Measurements from ENCODE around the gene FNBP1L.

DNA sequence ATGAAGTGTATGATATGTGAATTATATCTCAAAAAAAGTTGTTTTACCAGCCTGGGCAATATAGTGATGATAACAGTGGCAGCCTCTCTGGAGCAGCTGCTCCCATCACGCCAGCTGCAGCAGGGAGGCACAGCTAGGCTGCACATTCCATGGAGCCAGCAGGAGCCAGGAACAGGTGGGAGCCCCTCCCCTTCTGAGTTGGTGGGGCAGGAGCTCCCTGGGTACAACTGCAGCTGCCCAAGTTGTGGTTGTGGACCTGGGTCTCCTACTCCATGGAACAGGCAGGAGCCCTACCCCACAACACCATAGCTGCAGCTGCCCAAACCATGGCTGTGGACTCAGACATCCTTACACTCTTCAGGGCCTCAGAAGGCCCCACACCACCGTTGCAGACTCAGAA lies 21.7 kb upstream of the FNBP1L start:
- no peak for TF ChIP-seq CTCF (IDR thresholded peaks at IDR 0.05)
- TF ChIP-seq FOXJ3 (CRISPR knock-in tag; IDR thresholded peaks at IDR 0.05), result no peak
- TF ChIP-seq FOSL2 (IDR thresholded peaks at IDR 0.05; ENCODE audit: borderline replicate concordance, low read depth), result no peak
- TF ChIP-seq RCOR1 (IDR thresholded peaks at IDR 0.05; ENCODE audit: low read length), result no peak
- TF ChIP-seq POLR2AphosphoS5 (IDR thresholded peaks at IDR 0.05; ENCODE audit: low read depth, low read length), result no peak
- TF ChIP-seq JUND (IDR thresholded peaks at IDR 0.05), result no peak
- TF ChIP-seq EZH2phosphoT487 (IDR thresholded peaks at IDR 0.05; ENCODE audit: borderline replicate concordance, low read depth), result no peak
- no peak for TF ChIP-seq MEF2A (IDR thresholded peaks at IDR 0.05; ENCODE audit: borderline replicate concordance, low read depth)
- no peak for TF ChIP-seq REST (IDR thresholded peaks at IDR 0.05; ENCODE audit: low read depth, low read length)
- TF ChIP-seq TAF1 (IDR thresholded peaks at IDR 0.05; ENCODE audit: borderline replicate concordance, low read depth, low read length), result no peak
- no peak for TF ChIP-seq EP300 (IDR thresholded peaks at IDR 0.05; ENCODE audit: borderline replicate concordance in 1 of 2, low read depth in 1 of 2, low read length in 1 of 2)
- TF ChIP-seq, protein P1, sequence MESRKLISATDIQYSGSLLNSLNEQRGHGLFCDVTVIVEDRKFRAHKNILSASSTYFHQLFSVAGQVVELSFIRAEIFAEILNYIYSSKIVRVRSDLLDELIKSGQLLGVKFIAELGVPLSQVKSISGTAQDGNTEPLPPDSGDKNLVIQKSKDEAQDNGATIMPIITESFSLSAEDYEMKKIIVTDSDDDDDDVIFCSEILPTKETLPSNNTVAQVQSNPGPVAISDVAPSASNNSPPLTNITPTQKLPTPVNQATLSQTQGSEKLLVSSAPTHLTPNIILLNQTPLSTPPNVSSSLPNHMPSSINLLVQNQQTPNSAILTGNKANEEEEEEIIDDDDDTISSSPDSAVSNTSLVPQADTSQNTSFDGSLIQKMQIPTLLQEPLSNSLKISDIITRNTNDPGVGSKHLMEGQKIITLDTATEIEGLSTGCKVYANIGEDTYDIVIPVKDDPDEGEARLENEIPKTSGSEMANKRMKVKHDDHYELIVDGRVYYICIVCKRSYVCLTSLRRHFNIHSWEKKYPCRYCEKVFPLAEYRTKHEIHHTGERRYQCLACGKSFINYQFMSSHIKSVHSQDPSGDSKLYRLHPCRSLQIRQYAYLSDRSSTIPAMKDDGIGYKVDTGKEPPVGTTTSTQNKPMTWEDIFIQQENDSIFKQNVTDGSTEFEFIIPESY (IDR thresholded peaks at IDR 0.05; ENCODE audit: borderline replicate concordance, low read depth), result no peak

Measured in SK-N-SH (cell line).